Natural killer cell (primary cell): ENCODE results near the gene TRAF2. TPM values are rescaled to one million over a fixed set of nuclear protein-coding genes. Genes with fewer than 3 reads are reported as not detected.

Experiments
- ATAC-seq, 3 donors: fragments of 150-1000 bp in 2 of 3; fragments of 200-7000 bp in 1 of 3; cut with Tn5 transposase; 1 replicate in 1 of 3; 2 replicates in 2 of 3; pipeline ENCODE4 v1.10.0; 2021; ENCODE audit warnings: mild to moderate bottlenecking in 2 of 3, moderate library complexity in 2 of 3
- DNase-seq, 2 donors: peaks; one replicate each; pipeline versions ENCODE4 v3.0.0 to v3.0.0-alpha.2; 2013 to 2021; ENCODE audit warnings: mixed read lengths in 1 of 2
- H3K27ac ChIP-seq: one replicate; pipeline ENCODE4 v1.5.1; 2013; ENCODE audit warnings: mild to moderate bottlenecking, low read length
- H3K27me3 ChIP-seq: one replicate; pipeline ENCODE4 v1.6.1; 2013; ENCODE audit warnings: low read length; ENCODE audit not compliant: control insufficient read depth, insufficient read depth
- H3K36me3 ChIP-seq: one replicate; pipeline ENCODE4 v1.6.1; 2013; ENCODE audit warnings: low read length; ENCODE audit not compliant: control insufficient read depth, insufficient read depth
- H3K4me1 ChIP-seq: one replicate; pipeline ENCODE4 v1.6.1; 2013; ENCODE audit warnings: low read length; ENCODE audit not compliant: control insufficient read depth, insufficient read depth
- H3K4me3 ChIP-seq: one replicate; pipeline ENCODE4 v1.5.1; 2013; ENCODE audit warnings: low read length
- H3K9me3 ChIP-seq: one replicate; pipeline ENCODE4 v1.6.1; 2013; ENCODE audit warnings: low read length; ENCODE audit not compliant: control insufficient read depth, insufficient read depth
- H3K27ac Mint-ChIP-seq, 2 donors: one replicate each; pipeline ENCODE4 v1.8.0; 2022; ENCODE audit warnings: mild to moderate bottlenecking in 2 of 2, mixed read lengths in 2 of 2, moderate library complexity in 1 of 2
- H3K27me3 Mint-ChIP-seq, 2 donors: one replicate each; pipeline ENCODE4 v1.8.0; 2022; ENCODE audit warnings: low read depth in 2 of 2, mixed read lengths in 2 of 2
- H3K36me3 Mint-ChIP-seq: one replicate; pipeline ENCODE4 v1.8.0; 2022; ENCODE audit warnings: mixed read lengths
- H3K4me1 Mint-ChIP-seq, 2 donors: one replicate each; pipeline ENCODE4 v1.8.0; 2022; ENCODE audit warnings: mixed read lengths in 2 of 2
- H3K4me3 Mint-ChIP-seq: one replicate; pipeline ENCODE4 v1.8.0; 2022; ENCODE audit warnings: mild to moderate bottlenecking, moderate library complexity, mixed read lengths
- H3K9me3 Mint-ChIP-seq, 2 donors: one replicate each; pipeline ENCODE4 v1.8.0; 2022; ENCODE audit warnings: mixed read lengths in 2 of 2
- CTCF ChIP-seq: fragments of 200-600 bp; IDR thresholded peaks from one replicate; pipeline ENCODE4 v1.8.0; 2022; ENCODE audit warnings: antibody characterized with exemption
- WGBS: methylation state at CpG from one replicate; pipeline ENCODE4 v1.1.7; 2013; ENCODE audit warnings: missing lambda C conversion rate; ENCODE audit not compliant: insufficient coverage; 5-methylcytosine and 5-hydroxymethylcytosine counted together
- intact Hi-C: fragments of 100-400 bp; cut with micrococcal nuclease; formaldehyde crosslinking; loops from one replicate; pipeline ENCODE4 v1.14.2; 2022
- total RNA-seq, 4 donors: library from RNA; stranded (reverse); fragments of 120-200 nt in 1 of 4; gene quantifications; one replicate each; pipeline versions ENCODE4 v1.2.3 to v1.2.4, GENCODE V29; 2013 to 2022

TRAF2 gene
- total RNA-seq, 3 donors from 2014 or later (not counting 1 experiment from before 2014, with no cell fraction given), result 17.4 to 35.5 (median 25.0) TPM

- no peaks in the 10 kb centered on the region for H3K4me1 Mint-ChIP-seq
Measured at GRCh38 chr9:136857581-136858412, 28.5 kb upstream of the TRAF2 start.

GRCh38 chr9:136858452-136858843 is 27.9 kb upstream of the TRAF2 start:
- H3K27ac ChIP-seq, result no peak overlapping the region
- no peaks in the 10 kb centered on the region for H3K9me3 Mint-ChIP-seq
- DNase-seq (no peak), ATAC-seq (peak in 1 of 3 donors; percentile 11)
- peaks cover 11% of the 10 kb centered on the region for H3K4me1 ChIP-seq
- no peaks in the 10 kb centered on the region for H3K9me3 ChIP-seq
- no peak overlapping the region for H3K4me3 ChIP-seq
- WGBS, result 95% methylated on average over 15 of the region's 15 CpGs
- TF ChIP-seq CTCF, result no peak
- H3K27me3 ChIP-seq, result no peaks in the 10 kb centered on the region
- H3K27me3 Mint-ChIP-seq, result no peaks in the 10 kb centered on the region
- H3K27ac Mint-ChIP-seq, result no peak overlapping the region
- no peaks in the 10 kb centered on the region for H3K4me1 Mint-ChIP-seq
- no peak overlapping the region for H3K4me3 Mint-ChIP-seq
- H3K36me3 Mint-ChIP-seq, result no peaks in the 10 kb centered on the region
- H3K36me3 ChIP-seq, result peaks cover 19% of the 10 kb centered on the region
- intact Hi-C loops, result no loop called here

More at GRCh38 chr9:136857581-136858412, 28.5 kb upstream of the TRAF2 start:
- no peaks in the 10 kb centered on the region for H3K36me3 Mint-ChIP-seq
- no peak for TF ChIP-seq CTCF
- no peak overlapping the region for H3K4me3 Mint-ChIP-seq
- DNase-seq (no peak), ATAC-seq (peak in 2 of 3 donors; percentile 16 to 17)
- Histone ChIP-seq H3K4me3 (no peak overlapping the region), H3K9me3 (no peaks in the 10 kb centered on the region), H3K27me3 (no peaks in the 10 kb centered on the region), H3K36me3 (peaks cover 12% of the 10 kb centered on the region), H3K4me1 (peaks cover 10% of the 10 kb centered on the region), H3K27ac (no peak overlapping the region)
- 92% methylated on average over 28 of the region's 29 CpGs for WGBS
- no peak overlapping the region for H3K27ac Mint-ChIP-seq
- no peaks in the 10 kb centered on the region for H3K9me3 Mint-ChIP-seq
- intact Hi-C loops, result no loop called here
- H3K27me3 Mint-ChIP-seq, result no peaks in the 10 kb centered on the region

- Mint-ChIP-seq H3K27me3 (no peaks in the 10 kb centered on the region), H3K9me3 (no peaks in the 10 kb centered on the region), H3K27ac (no peak overlapping the region), H3K4me3 (no peak overlapping the region), H3K4me1 (peaks cover 5 to 6% of the 10 kb centered on the region in 2 donors), H3K36me3 (no peaks in the 10 kb centered on the region)
- Histone ChIP-seq H3K4me1 (peaks cover 11% of the 10 kb centered on the region), H3K27me3 (no peaks in the 10 kb centered on the region), H3K36me3 (peaks cover 25% of the 10 kb centered on the region), H3K9me3 (no peaks in the 10 kb centered on the region), H3K27ac (no peak overlapping the region), H3K4me3 (no peak overlapping the region)
- intact Hi-C loops, result no loop called here
- no peak for TF ChIP-seq CTCF
- ATAC-seq, result no peak
- peak in 1 of 2 donors; percentile 3 for DNase-seq
- WGBS, result 91% methylated on average over 20 of the region's 20 CpGs
Measured at GRCh38 chr9:136858844-136859757, 27.2 kb upstream of the TRAF2 start.
